Measurements from ENCODE around the gene NEK10.

NEK10 gene

GRCh38 chr3:27285668-27286067, 83.5 kb downstream of the NEK10 start:
- H2AFZ ChIP-seq (ENCODE audit: low read depth, low read length): no peak overlapping the region
- no peaks in the 10 kb centered on the region for H3K4me1 ChIP-seq (ENCODE audit: insufficient read depth, low read length)
- no peaks in the 10 kb centered on the region for H3K9me3 ChIP-seq (ENCODE audit: low read length)
- no peaks in the 10 kb centered on the region for H3K27me3 ChIP-seq (ENCODE audit: insufficient read depth, low read length)
- H3K36me3 ChIP-seq (ENCODE audit: insufficient read depth, low read length): no peaks in the 10 kb centered on the region
- H3K4me3 ChIP-seq (ENCODE audit: low read length): no peak overlapping the region

GRCh38 chr3:27281671-27282150, 87.5 kb downstream of the NEK10 start:
- Histone ChIP-seq H2AFZ (ENCODE audit: low read depth, low read length) (no peak overlapping the region), H3K27me3 (ENCODE audit: insufficient read depth, low read length) (no peaks in the 10 kb centered on the region), H3K4me3 (ENCODE audit: low read length) (no peak overlapping the region), H3K36me3 (ENCODE audit: insufficient read depth, low read length) (no peaks in the 10 kb centered on the region), H3K4me1 (ENCODE audit: insufficient read depth, low read length) (no peaks in the 10 kb centered on the region), H3K9me3 (ENCODE audit: low read length) (no peaks in the 10 kb centered on the region)

- no peaks in the 10 kb centered on the region for H3K27me3 ChIP-seq (ENCODE audit: insufficient read depth, low read length)
- H2AFZ ChIP-seq (ENCODE audit: low read depth, low read length): no peak overlapping the region
- no peaks in the 10 kb centered on the region for H3K9me3 ChIP-seq (ENCODE audit: low read length)
- H3K36me3 ChIP-seq (ENCODE audit: insufficient read depth, low read length): no peaks in the 10 kb centered on the region
- no peak overlapping the region for H3K4me3 ChIP-seq (ENCODE audit: low read length)
- H3K4me1 ChIP-seq (ENCODE audit: insufficient read depth, low read length): no peaks in the 10 kb centered on the region
These were observed 90.1 kb downstream of the NEK10 start for GRCh38 chr3:27279123-27279522.

GRCh38 chr3:27278383-27279055, 90.7 kb downstream of the NEK10 start:
- Histone ChIP-seq H3K4me3 (ENCODE audit: low read length) (no peak overlapping the region), H3K27me3 (ENCODE audit: insufficient read depth, low read length) (no peaks in the 10 kb centered on the region), H3K4me1 (ENCODE audit: insufficient read depth, low read length) (no peaks in the 10 kb centered on the region), H3K36me3 (ENCODE audit: insufficient read depth, low read length) (no peaks in the 10 kb centered on the region), H2AFZ (ENCODE audit: low read depth, low read length) (no peak overlapping the region), H3K9me3 (ENCODE audit: low read length) (no peaks in the 10 kb centered on the region)

GRCh38 chr3:27275441-27275990, 93.7 kb downstream of the NEK10 start:
- Histone ChIP-seq H3K27me3 (ENCODE audit: insufficient read depth, low read length) (no peaks in the 10 kb centered on the region), H3K36me3 (ENCODE audit: insufficient read depth, low read length) (no peaks in the 10 kb centered on the region), H3K4me3 (ENCODE audit: low read length) (no peak overlapping the region), H3K9me3 (ENCODE audit: low read length) (no peaks in the 10 kb centered on the region), H2AFZ (ENCODE audit: low read depth, low read length) (no peak overlapping the region), H3K4me1 (ENCODE audit: insufficient read depth, low read length) (no peaks in the 10 kb centered on the region)

GRCh38 chr3:27271890-27272289, 97.3 kb downstream of the NEK10 start:
- no peaks in the 10 kb centered on the region for H3K27me3 ChIP-seq (ENCODE audit: insufficient read depth, low read length)

GRCh38 chr3:27254896-27255295, 114.3 kb downstream of the NEK10 start:
- Histone ChIP-seq H2AFZ (ENCODE audit: low read depth, low read length) (no peak overlapping the region), H3K36me3 (ENCODE audit: insufficient read depth, low read length) (no peaks in the 10 kb centered on the region), H3K4me3 (ENCODE audit: low read length) (no peak overlapping the region), H3K27me3 (ENCODE audit: insufficient read depth, low read length) (no peaks in the 10 kb centered on the region), H3K9me3 (ENCODE audit: low read length) (no peaks in the 10 kb centered on the region), H3K4me1 (ENCODE audit: insufficient read depth, low read length) (peaks cover 3% of the 10 kb centered on the region)

More at GRCh38 chr3:27271890-27272289, 97.3 kb downstream of the NEK10 start:
- no peak overlapping the region for H2AFZ ChIP-seq (ENCODE audit: low read depth, low read length)
- H3K4me1 ChIP-seq (ENCODE audit: insufficient read depth, low read length): no peaks in the 10 kb centered on the region
- H3K4me3 ChIP-seq (ENCODE audit: low read length): no peak overlapping the region
- no peaks in the 10 kb centered on the region for H3K36me3 ChIP-seq (ENCODE audit: insufficient read depth, low read length)
- no peaks in the 10 kb centered on the region for H3K9me3 ChIP-seq (ENCODE audit: low read length)

GRCh38 chr3:27253831-27254230, 115.4 kb downstream of the NEK10 start:
- no peaks in the 10 kb centered on the region for H3K36me3 ChIP-seq (ENCODE audit: insufficient read depth, low read length)
- no peak overlapping the region for H2AFZ ChIP-seq (ENCODE audit: low read depth, low read length)
- no peaks in the 10 kb centered on the region for H3K9me3 ChIP-seq (ENCODE audit: low read length)
- no peaks in the 10 kb centered on the region for H3K27me3 ChIP-seq (ENCODE audit: insufficient read depth, low read length)
- peaks cover 3% of the 10 kb centered on the region for H3K4me1 ChIP-seq (ENCODE audit: insufficient read depth, low read length)
- no peak overlapping the region for H3K4me3 ChIP-seq (ENCODE audit: low read length)

GRCh38 chr3:27253391-27253790, 115.8 kb downstream of the NEK10 start:
- no peaks in the 10 kb centered on the region for H3K27me3 ChIP-seq (ENCODE audit: insufficient read depth, low read length)
- H3K36me3 ChIP-seq (ENCODE audit: insufficient read depth, low read length): no peaks in the 10 kb centered on the region
- H3K9me3 ChIP-seq (ENCODE audit: low read length): no peaks in the 10 kb centered on the region
- H2AFZ ChIP-seq (ENCODE audit: low read depth, low read length): no peak overlapping the region
- H3K4me3 ChIP-seq (ENCODE audit: low read length): no peak overlapping the region
- peaks cover 3% of the 10 kb centered on the region for H3K4me1 ChIP-seq (ENCODE audit: insufficient read depth, low read length)

GRCh38 chr3:27252646-27253045, 116.5 kb downstream of the NEK10 start:
- H3K9me3 ChIP-seq (ENCODE audit: low read length): no peaks in the 10 kb centered on the region
- no peak overlapping the region for H2AFZ ChIP-seq (ENCODE audit: low read depth, low read length)
- H3K27me3 ChIP-seq (ENCODE audit: insufficient read depth, low read length): no peaks in the 10 kb centered on the region
- H3K4me1 ChIP-seq (ENCODE audit: insufficient read depth, low read length): peaks cover 3% of the 10 kb centered on the region
- no peaks in the 10 kb centered on the region for H3K36me3 ChIP-seq (ENCODE audit: insufficient read depth, low read length)
- H3K4me3 ChIP-seq (ENCODE audit: low read length): no peak overlapping the region

- Histone ChIP-seq H3K9me3 (ENCODE audit: low read length) (no peaks in the 10 kb centered on the region), H3K36me3 (ENCODE audit: insufficient read depth, low read length) (no peaks in the 10 kb centered on the region), H3K4me1 (ENCODE audit: insufficient read depth, low read length) (no peaks in the 10 kb centered on the region), H3K27me3 (ENCODE audit: insufficient read depth, low read length) (no peaks in the 10 kb centered on the region), H3K4me3 (ENCODE audit: low read length) (no peak overlapping the region), H2AFZ (ENCODE audit: low read depth, low read length) (no peak overlapping the region)
These were observed 124.8 kb downstream of the NEK10 start for GRCh38 chr3:27244374-27244773.

- H3K4me1 ChIP-seq (ENCODE audit: insufficient read depth, low read length): no peaks in the 10 kb centered on the region
- no peak overlapping the region for H3K4me3 ChIP-seq (ENCODE audit: low read length)
- H3K9me3 ChIP-seq (ENCODE audit: low read length): no peaks in the 10 kb centered on the region
- H3K27me3 ChIP-seq (ENCODE audit: insufficient read depth, low read length): no peaks in the 10 kb centered on the region
- no peaks in the 10 kb centered on the region for H3K36me3 ChIP-seq (ENCODE audit: insufficient read depth, low read length)
- no peak overlapping the region for H2AFZ ChIP-seq (ENCODE audit: low read depth, low read length)
These were observed 129.2 kb downstream of the NEK10 start for GRCh38 chr3:27239951-27240350.

- no peak overlapping the region for H3K4me3 ChIP-seq (ENCODE audit: low read length)
- no peaks in the 10 kb centered on the region for H3K36me3 ChIP-seq (ENCODE audit: insufficient read depth, low read length)
- H3K27me3 ChIP-seq (ENCODE audit: insufficient read depth, low read length): no peaks in the 10 kb centered on the region
- H3K9me3 ChIP-seq (ENCODE audit: low read length): no peaks in the 10 kb centered on the region
- no peak overlapping the region for H2AFZ ChIP-seq (ENCODE audit: low read depth, low read length)
- H3K4me1 ChIP-seq (ENCODE audit: insufficient read depth, low read length): no peaks in the 10 kb centered on the region
These were observed 140.4 kb downstream of the NEK10 start for GRCh38 chr3:27228805-27229204.

- Histone ChIP-seq H3K36me3 (ENCODE audit: insufficient read depth, low read length) (no peaks in the 10 kb centered on the region), H3K4me1 (ENCODE audit: insufficient read depth, low read length) (no peaks in the 10 kb centered on the region), H3K9me3 (ENCODE audit: low read length) (no peaks in the 10 kb centered on the region), H3K4me3 (ENCODE audit: low read length) (no peak overlapping the region), H2AFZ (ENCODE audit: low read depth, low read length) (no peak overlapping the region), H3K27me3 (ENCODE audit: insufficient read depth, low read length) (no peaks in the 10 kb centered on the region)
These were observed 145.0 kb downstream of the NEK10 start for GRCh38 chr3:27224197-27224596.

Data from neuron (in vitro differentiated cells).